ENCODE measurements around the gene PNPLA6.

PNPLA6 gene

DNA sequence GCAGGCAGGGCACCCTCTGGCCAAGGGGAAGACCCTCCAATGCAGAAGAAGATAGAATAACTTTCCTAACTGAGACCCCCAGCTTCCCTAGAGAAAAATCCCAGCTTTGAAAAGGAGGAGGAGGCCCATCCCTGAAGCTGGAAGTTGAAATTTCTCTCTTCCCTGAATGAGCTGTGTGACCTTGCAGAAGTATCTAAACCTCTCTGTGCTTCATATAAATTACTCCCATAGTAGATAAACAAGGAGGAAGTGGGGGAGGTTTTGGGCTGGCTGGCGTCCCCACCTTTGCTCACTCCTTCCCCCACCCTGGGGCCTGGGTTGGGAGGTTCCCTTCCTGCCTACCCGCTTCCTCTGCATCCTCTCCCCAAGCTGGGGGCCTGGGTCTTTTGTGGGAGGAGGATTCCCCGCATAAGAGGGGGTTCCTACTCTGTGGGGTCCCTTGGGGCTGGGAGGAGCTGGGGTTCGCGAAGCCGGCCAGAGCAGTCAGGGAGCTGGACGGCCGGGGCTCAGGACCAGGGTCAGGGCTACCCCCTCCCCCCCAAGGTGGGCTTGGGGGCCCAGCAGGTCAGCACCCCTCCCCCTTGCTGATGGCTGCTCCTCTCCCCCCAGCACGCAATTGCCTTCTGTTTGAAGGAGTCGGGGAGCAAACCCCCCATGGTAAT lies 71.8 kb downstream of the PNPLA6 start:
- H2BK5ac ChIP-seq (ENCODE audit: low read depth, low read length, poor library complexity, severe bottlenecking) = no peak overlapping the region
- H3K4ac ChIP-seq (ENCODE audit: low read depth in 1 of 2, low read length in 2 of 2) = no peak overlapping the region
- 97% methylated on average over 7 of the region's 10 CpGs for WGBS
- H3K27ac ChIP-seq (ENCODE audit: low read length, poor library complexity, severe bottlenecking) = no peak overlapping the region
- no peak overlapping the region for H4K91ac ChIP-seq (ENCODE audit: low read length)
- H3K4me2 ChIP-seq (ENCODE audit: low read length, poor library complexity, severe bottlenecking) = no peak overlapping the region
- H3K4me1 ChIP-seq (ENCODE audit: control insufficient read depth, insufficient read depth, low read depth, low read length) = no peaks in the 10 kb centered on the region
- no peaks in the 10 kb centered on the region for H3K9me3 ChIP-seq (ENCODE audit: control insufficient read depth, low read length)
- H3K79me1 ChIP-seq (replicated peaks; ENCODE audit: low read length, poor library complexity, severe bottlenecking) = no peaks in the 10 kb centered on the region
- no peak overlapping the region for H3K23ac ChIP-seq (ENCODE audit: low read length in 2 of 2)
- H3K36me3 ChIP-seq (ENCODE audit: control insufficient read depth in 1 of 2, insufficient read depth in 2 of 2, low read depth in 1 of 2, low read length in 2 of 2) = peaks cover 0 to 2% of the 10 kb centered on the region in 2 experiments
- H2BK15ac ChIP-seq (ENCODE audit: low read depth, poor library complexity, severe bottlenecking) = no peak overlapping the region
- no peak overlapping the region for H3K18ac ChIP-seq (ENCODE audit: low read depth in 1 of 2, low read length in 2 of 2)
- no peak overlapping the region for H2BK12ac ChIP-seq (ENCODE audit: low read length in 2 of 2)
- H4K8ac ChIP-seq (ENCODE audit: low read length) = no peak overlapping the region
- no peak for DNase-seq
- no peak overlapping the region for H2BK120ac ChIP-seq (ENCODE audit: low read depth, low read length)
- H3K4me3 ChIP-seq (ENCODE audit: insufficient read depth in 1 of 2, low read depth in 1 of 2, low read length in 2 of 2) = no peak overlapping the region
- H3K14ac ChIP-seq (ENCODE audit: low read length in 2 of 2) = no peak overlapping the region
- no peak overlapping the region for H2AFZ ChIP-seq (ENCODE audit: low read depth, low read length)
- no peak overlapping the region for H3K9ac ChIP-seq (ENCODE audit: low read length)
- no peak overlapping the region for H2AK5ac ChIP-seq (ENCODE audit: low read length, severe bottlenecking)
- peaks cover under 1 to 20% of the 10 kb centered on the region in 2 experiments for H3K27me3 ChIP-seq (ENCODE audit: control insufficient read depth in 1 of 2, insufficient read depth in 1 of 2, low read length in 2 of 2)

DNA sequence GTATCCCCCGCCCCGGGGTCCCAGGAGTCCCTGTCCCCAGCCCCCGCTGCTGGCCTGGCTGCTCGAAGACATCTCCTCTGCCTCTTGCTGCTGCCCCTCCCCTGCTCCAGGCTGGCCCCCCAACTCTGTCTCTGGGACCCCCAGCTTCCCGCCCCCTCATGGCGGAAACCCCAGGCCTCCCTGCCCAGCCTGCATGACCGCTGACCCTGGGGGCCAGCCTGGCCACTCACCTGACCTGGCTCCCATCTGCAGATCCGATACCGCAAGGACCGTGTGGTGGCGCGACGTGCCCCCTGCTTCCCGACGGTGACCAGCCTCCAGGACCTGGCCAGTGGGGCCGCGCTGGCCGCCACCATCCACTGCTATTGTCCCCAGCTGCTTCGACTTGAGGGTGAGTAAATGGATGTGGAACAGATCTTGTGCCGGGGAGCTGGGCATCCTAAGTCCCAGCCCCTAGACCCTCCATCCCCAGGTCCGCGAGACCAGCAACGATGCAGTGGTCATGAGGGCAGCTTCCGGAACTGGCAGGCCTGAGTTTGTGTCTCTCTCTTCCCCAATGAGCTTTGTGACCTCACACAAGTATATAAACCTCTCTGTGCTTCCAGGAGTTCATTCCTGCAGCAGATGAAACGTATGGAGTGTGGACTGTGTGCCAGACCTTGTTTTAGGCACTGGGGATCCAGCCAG lies 72.5 kb downstream of the PNPLA6 start:
- Histone ChIP-seq H2AFZ (ENCODE audit: low read depth, low read length) (no peak overlapping the region), H3K23ac (ENCODE audit: low read length in 2 of 2) (no peak overlapping the region), H3K9ac (ENCODE audit: low read length) (no peak overlapping the region), H3K4me1 (ENCODE audit: control insufficient read depth, insufficient read depth, low read depth, low read length) (no peaks in the 10 kb centered on the region), H2BK15ac (ENCODE audit: low read depth, poor library complexity, severe bottlenecking) (no peak overlapping the region), H3K27me3 (ENCODE audit: control insufficient read depth in 1 of 2, insufficient read depth in 1 of 2, low read length in 2 of 2) (peaks cover 0 to 19% of the 10 kb centered on the region in 2 experiments), H2AK5ac (ENCODE audit: low read length, severe bottlenecking) (no peak overlapping the region), H4K91ac (ENCODE audit: low read length) (no peak overlapping the region), H3K4me2 (ENCODE audit: low read length, poor library complexity, severe bottlenecking) (no peak overlapping the region), H3K18ac (ENCODE audit: low read depth in 1 of 2, low read length in 2 of 2) (no peak overlapping the region), H2BK120ac (ENCODE audit: low read depth, low read length) (no peak overlapping the region), H4K8ac (ENCODE audit: low read length) (no peak overlapping the region), H3K9me3 (ENCODE audit: control insufficient read depth, low read length) (no peaks in the 10 kb centered on the region), H3K27ac (ENCODE audit: low read length, poor library complexity, severe bottlenecking) (no peak overlapping the region), H3K4ac (ENCODE audit: low read depth in 1 of 2, low read length in 2 of 2) (no peak overlapping the region), H2BK12ac (ENCODE audit: low read length in 2 of 2) (no peak overlapping the region), H2BK5ac (ENCODE audit: low read depth, low read length, poor library complexity, severe bottlenecking) (no peak overlapping the region), H3K4me3 (ENCODE audit: insufficient read depth in 1 of 2, low read depth in 1 of 2, low read length in 2 of 2) (no peak overlapping the region), H3K79me1 (replicated peaks; ENCODE audit: low read length, poor library complexity, severe bottlenecking) (no peaks in the 10 kb centered on the region), H3K36me3 (ENCODE audit: control insufficient read depth in 1 of 2, insufficient read depth in 2 of 2, low read depth in 1 of 2, low read length in 2 of 2) (peaks cover 0 to 3% of the 10 kb centered on the region in 2 experiments), H3K14ac (ENCODE audit: low read length in 2 of 2) (no peak overlapping the region)
- DNase-seq = no peak
- WGBS = 95% methylated on average over 23 of the region's 25 CpGs

DNA sequence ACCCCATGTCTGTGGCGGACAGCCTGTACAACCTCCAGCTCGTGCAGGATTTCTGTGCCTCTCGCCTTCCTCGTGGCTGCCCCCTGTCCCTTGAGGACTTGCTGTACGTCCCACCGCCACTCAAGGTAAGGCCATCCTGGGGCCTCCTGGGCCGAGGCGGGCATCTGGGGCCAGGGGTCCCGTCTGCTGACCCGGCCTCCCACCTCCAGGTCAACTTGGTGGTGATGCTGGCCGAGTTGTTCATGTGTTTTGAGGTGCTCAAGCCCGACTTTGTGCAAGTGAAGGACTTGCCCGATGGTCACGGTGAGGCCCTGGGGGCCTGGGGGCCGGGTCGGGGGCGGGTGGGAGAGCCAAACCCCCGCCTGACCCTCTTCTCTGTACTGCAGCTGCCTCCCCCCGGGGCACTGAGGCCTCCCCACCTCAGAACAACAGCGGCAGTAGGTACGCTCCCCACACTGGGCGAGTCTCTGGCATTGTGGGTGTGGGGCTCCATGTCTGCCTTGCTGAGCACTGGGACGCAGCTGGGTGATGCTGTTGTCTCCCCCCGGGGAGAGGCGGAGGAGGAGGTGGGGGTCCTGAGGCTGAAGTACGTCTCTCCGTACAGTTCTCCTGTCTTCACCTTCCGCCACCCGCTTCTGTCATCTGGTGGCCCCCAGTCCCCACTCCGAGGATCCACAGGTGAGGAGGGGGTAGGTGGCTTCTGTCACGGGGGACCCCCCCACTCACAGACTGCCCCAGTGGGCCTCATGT lies 75.1 kb downstream of the PNPLA6 start:
- peak overlapping the region in 1 of 2 experiments; percentile 26 for H3K18ac ChIP-seq (ENCODE audit: low read depth in 1 of 2, low read length in 2 of 2)
- H2BK5ac ChIP-seq (ENCODE audit: low read depth, low read length, poor library complexity, severe bottlenecking) = no peak overlapping the region
- H3K9ac ChIP-seq (ENCODE audit: low read length) = no peak overlapping the region
- no peak overlapping the region for H3K4me3 ChIP-seq (ENCODE audit: insufficient read depth in 1 of 2, low read depth in 1 of 2, low read length in 2 of 2)
- H2BK120ac ChIP-seq (ENCODE audit: low read depth, low read length) = no peak overlapping the region
- no peak overlapping the region for H4K8ac ChIP-seq (ENCODE audit: low read length)
- no peak overlapping the region for H3K14ac ChIP-seq (ENCODE audit: low read length in 2 of 2)
- no peak overlapping the region for H3K27ac ChIP-seq (ENCODE audit: low read length, poor library complexity, severe bottlenecking)
- no peak for DNase-seq
- H4K91ac ChIP-seq (ENCODE audit: low read length) = no peak overlapping the region
- H2BK15ac ChIP-seq (ENCODE audit: low read depth, poor library complexity, severe bottlenecking) = no peak overlapping the region
- no peak overlapping the region for H2AK5ac ChIP-seq (ENCODE audit: low read length, severe bottlenecking)
- 85% methylated on average over 29 of the region's 31 CpGs for WGBS
- no peaks in the 10 kb centered on the region for H3K9me3 ChIP-seq (ENCODE audit: control insufficient read depth, low read length)
- no peak overlapping the region for H3K4ac ChIP-seq (ENCODE audit: low read depth in 1 of 2, low read length in 2 of 2)
- no peaks in the 10 kb centered on the region for H3K79me1 ChIP-seq (replicated peaks; ENCODE audit: low read length, poor library complexity, severe bottlenecking)
- H3K4me1 ChIP-seq (ENCODE audit: control insufficient read depth, insufficient read depth, low read depth, low read length) = no peaks in the 10 kb centered on the region
- H2BK12ac ChIP-seq (ENCODE audit: low read length in 2 of 2) = no peak overlapping the region
- no peaks in the 10 kb centered on the region for H3K27me3 ChIP-seq (ENCODE audit: control insufficient read depth in 1 of 2, insufficient read depth in 1 of 2, low read length in 2 of 2)
- no peak overlapping the region for H3K4me2 ChIP-seq (ENCODE audit: low read length, poor library complexity, severe bottlenecking)
- H3K23ac ChIP-seq (ENCODE audit: low read length in 2 of 2) = no peak overlapping the region
- peaks cover 0 to 3% of the 10 kb centered on the region in 2 experiments for H3K36me3 ChIP-seq (ENCODE audit: control insufficient read depth in 1 of 2, insufficient read depth in 2 of 2, low read depth in 1 of 2, low read length in 2 of 2)
- H2AFZ ChIP-seq (ENCODE audit: low read depth, low read length) = no peak overlapping the region
